Measurements from ENCODE around the gene USP20. TPM values are rescaled to one million over a fixed set of nuclear protein-coding genes. Genes with fewer than 3 reads are reported as not detected.

Gene USP20
- total RNA-seq, 1 experiment from 2014 or later, result 16.8 TPM

- no peak overlapping the region for H3K27ac ChIP-seq (ENCODE audit: low read depth, low read length)
- ChIA-PET POLR2A (no interaction called here), RAD21 (ENCODE audit: low non-redundant PET in 1 of 2, low total read pairs in 2 of 2, uncharacterized antibody in 2 of 2, unreplicated experiment in 2 of 2) (no interaction called here), CTCF (no interaction called here)
- no peaks in the 10 kb centered on the region for H3K9me3 ChIP-seq (ENCODE audit: control insufficient read depth in 1 of 2, insufficient read depth in 1 of 2, low read depth in 1 of 2, low read length in 2 of 2)
- no peaks in the 10 kb centered on the region; a peak in 1 of 4 replicates for H3K36me3 ChIP-seq (ENCODE audit: control insufficient read depth in 1 of 2, insufficient read depth in 2 of 2, low read length in 2 of 2)
- no peaks in the 10 kb centered on the region for H4K20me1 ChIP-seq (ENCODE audit: insufficient read depth)
- no peak for DNase-seq (ENCODE audit: low read depth, low spot score)
- H3K9ac ChIP-seq (ENCODE audit: low read length), result no peak overlapping the region
- no peaks in the 10 kb centered on the region for H3K79me2 ChIP-seq (ENCODE audit: insufficient read depth, low read length)
- intact Hi-C loops (cut with micrococcal nuclease), result no loop called here
- no TSS peak for BruUV-seq (replicated peaks)
- no peak for ATAC-seq
- no peak overlapping the region for H3K4me3 ChIP-seq (replicated peaks in 1 of 2; ENCODE audit: low read depth in 1 of 2, low read length in 2 of 2)
- no peaks in the 10 kb centered on the region for H3K27me3 ChIP-seq (ENCODE audit: insufficient read depth, low read length)
- H3K4me2 ChIP-seq (ENCODE audit: low read length), result no peak overlapping the region
- H3K9me2 ChIP-seq (ENCODE audit: insufficient read depth), result no peaks in the 10 kb centered on the region
- TF ChIP-seq POLR2A (IDR thresholded peaks at IDR 0.05; ENCODE audit: borderline replicate concordance, extremely low read depth, insufficient read depth, insufficient read length), result no peak
- TF ChIP-seq RAD21 (IDR thresholded peaks at IDR 0.05; ENCODE audit: low read depth), result no peak
- TF ChIP-seq ELF1 (IDR thresholded peaks at IDR 0.05; ENCODE audit: borderline replicate concordance, low read depth), result no peak
- TF ChIP-seq SIN3A (IDR thresholded peaks at IDR 0.05; ENCODE audit: low read depth), result no peak
- TF ChIP-seq ZNF274 (IDR thresholded peaks at IDR 0.05; ENCODE audit: low read depth, low read length), result no peak
- no peak for TF ChIP-seq MAX (IDR thresholded peaks at IDR 0.05)
- no peak for TF ChIP-seq FOSL1 (IDR thresholded peaks at IDR 0.05; ENCODE audit: low read depth)
- no peak for TF ChIP-seq CBX3 (IDR thresholded peaks at IDR 0.05; ENCODE audit: low read depth)
- no peak for TF ChIP-seq REST (IDR thresholded peaks at IDR 0.05; ENCODE audit: low read depth)
- TF ChIP-seq ZBTB33 (IDR thresholded peaks at IDR 0.05; ENCODE audit: extremely low read depth, insufficient replicate concordance, low read length), result no peak
- no peak for TF ChIP-seq TCF7L2 (IDR thresholded peaks at IDR 0.05; ENCODE audit: borderline replicate concordance, extremely low read depth, insufficient read depth, insufficient read length)
- no peak for TF ChIP-seq YY1 (IDR thresholded peaks at IDR 0.05; ENCODE audit: extremely low read depth, insufficient replicate concordance, low read depth, low read length)
- TF ChIP-seq EZH2phosphoT487 (IDR thresholded peaks at IDR 0.05; ENCODE audit: borderline replicate concordance), result no peak
- TF ChIP-seq CEBPB (IDR thresholded peaks at IDR 0.05; ENCODE audit: low read depth), result no peak
- H2AFZ ChIP-seq (ENCODE audit: low read depth, low read length, poor library complexity, severe bottlenecking), result no peak overlapping the region
- peaks cover 0 to 5% of the 10 kb centered on the region in 2 experiments; a peak in 2 of 4 replicates for H3K4me1 ChIP-seq (ENCODE audit: control insufficient read depth in 1 of 2, insufficient read depth in 2 of 2, low read length in 2 of 2)
Measured at GRCh38 chr9:129895376-129896268, 60.4 kb downstream of the USP20 start.

Measured in HCT116 (cell line).